ENCODE data around the gene SURF4. TPM values are rescaled to one million over a fixed set of nuclear protein-coding genes. Genes with fewer than 3 reads are reported as not detected.

The SURF4 gene
- total and polyA plus RNA-seq, 2 of the 13 experiments (the other 11 are each of a cell fraction or from before 2014, with no cell fraction given) = 220 to 265 TPM

GRCh38 chr9:133386338-133386737 lies 10.5 kb upstream of the SURF4 start (continued):
- TF ChIP-seq ARID5B (CRISPR knock-in tag; IDR thresholded peaks at IDR 0.05) (no peak; the same call in none of the 2 replicates), TBX2 (CRISPR knock-in tag; IDR thresholded peaks at IDR 0.05; ENCODE audit: borderline replicate concordance) (peak; percentile 42; the same call in 1 of the 2 replicates), EED (CRISPR knock-in tag; IDR thresholded peaks at IDR 0.05) (0 out of 2 replicates have a peak, but pooled peaks have one; percentile 38), ZBTB10 (CRISPR knock-in tag; IDR thresholded peaks at IDR 0.05; ENCODE audit: borderline replicate concordance) (peak; percentile 23; the same call in 1 of the 2 replicates), MAZ (IDR thresholded peaks at IDR 0.05; ENCODE audit: borderline replicate concordance, low read depth, low read length) (no peak), MAZ (CRISPR knock-in tag; IDR thresholded peaks at IDR 0.05; ENCODE audit: low read depth) (no peak), TAF15 (IDR thresholded peaks at IDR 0.05; ENCODE audit: low read depth, low read length, poor library complexity, severe bottlenecking) (no peak), ZNF205 (CRISPR knock-in tag; IDR thresholded peaks at IDR 0.05) (no peak), ZNF354B (CRISPR knock-in tag; IDR thresholded peaks at IDR 0.05) (no peak), ZNF383 (CRISPR knock-in tag; IDR thresholded peaks at IDR 0.05; ENCODE audit: borderline replicate concordance) (no peak), HOMEZ (CRISPR knock-in tag; IDR thresholded peaks at IDR 0.05; ENCODE audit: low read depth) (no peak), ZNF83 (CRISPR knock-in tag; IDR thresholded peaks at IDR 0.05; ENCODE audit: borderline replicate concordance) (no peak), HBP1 (CRISPR knock-in tag; IDR thresholded peaks at IDR 0.05; ENCODE audit: low read depth) (no peak), ZNF337 (CRISPR knock-in tag; IDR thresholded peaks at IDR 0.05; ENCODE audit: borderline replicate concordance, low read depth) (no peak), BRCA1 (CRISPR knock-in tag; IDR thresholded peaks at IDR 0.05) (no peak), RFX1 (IDR thresholded peaks at IDR 0.05) (no peak), PAX8 (CRISPR knock-in tag; IDR thresholded peaks at IDR 0.05; ENCODE audit: borderline replicate concordance) (no peak), ZNF235 (CRISPR knock-in tag; IDR thresholded peaks at IDR 0.05; ENCODE audit: borderline replicate concordance) (no peak), ZNF275 (CRISPR knock-in tag; IDR thresholded peaks at IDR 0.05; ENCODE audit: borderline replicate concordance) (no peak), RORA (CRISPR knock-in tag; IDR thresholded peaks at IDR 0.05) (no peak)
